Spleen (tissue), 11 donors: ENCODE measurements around the gene MYEOV. TPM values are rescaled to one million over a fixed set of nuclear protein-coding genes. Genes with fewer than 3 reads are reported as not detected.

ENCODE experiments used
- DNase-seq: peaks from one replicate; pipeline ENCODE4 v3.0.0-alpha.2; 2020
- H3K27ac ChIP-seq, 8 donors: fragments of 200-600 bp; sonication (generic) in 7 of 8; 1 replicate in 4 of 8; 2 replicates in 4 of 8; pipeline versions ENCODE4 v1.5.0 to v1.8.0; 2016 to 2021; ENCODE audit warnings: inconsistent platforms in 4 of 8, mild to moderate bottlenecking in 4 of 8, moderate library complexity in 1 of 8
- H3K27me3 ChIP-seq, 7 donors: fragments of 200-600 bp; sonication (generic) in 6 of 7; replicated peaks in 1 of 7; 1 replicate in 4 of 7; 2 replicates in 3 of 7; pipeline versions ENCODE4 v1.5.0 to v1.8.0; 2016 to 2021; ENCODE audit warnings: inconsistent platforms in 3 of 7, mild to moderate bottlenecking in 1 of 7
- H3K36me3 ChIP-seq, 6 donors: fragments of 200-600 bp; sonication (generic) in 5 of 6; 1 replicate in 4 of 6; 2 replicates in 2 of 6; pipeline versions ENCODE4 v1.5.0 to v1.8.0; 2016 to 2021; ENCODE audit warnings: inconsistent platforms in 2 of 6
- H3K4me1 ChIP-seq, 6 donors: fragments of 200-600 bp; sonication (generic) in 5 of 6; 1 replicate in 3 of 6; 2 replicates in 3 of 6; pipeline versions ENCODE4 v1.5.0 to v1.8.0; 2016 to 2021; ENCODE audit warnings: inconsistent platforms in 3 of 6
- H3K4me3 ChIP-seq, 8 donors: fragments of 200-600 bp; sonication (generic) in 7 of 8; 1 replicate in 4 of 8; 2 replicates in 4 of 8; pipeline versions ENCODE4 v1.5.0 to v1.8.0; 2016 to 2021; ENCODE audit warnings: inconsistent platforms in 4 of 8, mild to moderate bottlenecking in 4 of 8, moderate library complexity in 2 of 8
- H3K9me3 ChIP-seq, 8 donors: fragments of 200-600 bp; sonication (generic) in 7 of 8; 1 replicate in 4 of 8; 2 replicates in 4 of 8; pipeline versions ENCODE4 v1.5.0 to v1.8.0; 2016 to 2021; ENCODE audit warnings: inconsistent platforms in 4 of 8
- CTCF ChIP-seq, 11 experiments: fragments of 200-600 bp in 7 of 11; fragments of 450-650 bp in 4 of 11; sonication (generic) in 4 of 11; IDR thresholded peaks in 8 of 11; conservative IDR thresholded peaks in 3 of 11; 1 replicate in 7 of 11; 2 replicates in 4 of 11; pipeline versions ENCODE4 v1.4.0 to v1.8.0; 2016 to 2021; ENCODE audit warnings: antibody characterized with exemption in 11 of 11, inconsistent platforms in 4 of 11, mild to moderate bottlenecking in 1 of 11
- POLR2A ChIP-seq, 3 donors: fragments of 450-650 bp; IDR thresholded peaks; one replicate each; pipeline ENCODE4 v1.5.1; 2017; ENCODE audit warnings: antibody characterized with exemption in 3 of 3, mild to moderate bottlenecking in 1 of 3
- POLR2AphosphoS5 ChIP-seq, 3 donors: sonication (generic); formaldehyde crosslinking; IDR thresholded peaks; one replicate each; pipeline ENCODE4 v1.5.1; 2017; ENCODE audit warnings: antibody characterized with exemption in 3 of 3
- WGBS, 5 donors: extraction: QIAGEN DNeasy Blood & Tissue Kit in 3 of 5; methylation state at CpG; one replicate each; pipeline versions ENCODE4 v1.1.5 to v1.1.7; 2013 to 2018; 5-methylcytosine and 5-hydroxymethylcytosine counted together
- intact Hi-C: fragments of 100-400 bp; cut with DNase I; formaldehyde crosslinking; loops from one replicate; pipeline ENCODE4 v1.15.0; 2023; ENCODE audit warnings: low total_unique reads
- polyA plus RNA-seq, 3 donors: library from polyadenylated mRNA; stranded (reverse); fragments of 200-250 nt; gene quantifications; one replicate each; pipeline ENCODE4 v1.2.1, GENCODE V29; 2013
- total RNA-seq, 7 donors: library from RNA; depleted of rRNA in 3 of 7; stranded (reverse); fragments of >200 nt in 3 of 7; fragmentation: NEBNext Ultra II Directional in 4 of 7; extraction: Animal tissue kit (Norgen Biotek cat#: 25700) in 4 of 7; gene quantifications; one replicate each; pipeline versions ENCODE4 v1.1.0 to v1.2.1, GENCODE V29; 2016 to 2021
- donor health status: healthy with polysubstance abuse.
- donor health status: DM: no; HTN: no; CAD: no; lungs with moderate emphysema.
- donor health status: DM: no; HTN: no; CAD: no.
- donor health status: Bipolar disorder and iron deficiency.
- donor health status: healthy.
- donor health status: DM: no; HTN: no; CAD: no.
- donor health status: DM: yes; HTN: yes; CAD: no.

Gene MYEOV
- total and polyA plus RNA-seq, 10 donors: 0.06 to 1.4 (median 0.47) TPM; not detected in 2

GRCh38 chr11:69269926-69270697 lies 23.8 kb upstream of the MYEOV start:
- no peaks in the 10 kb centered on the region for H3K9me3 ChIP-seq
- no peaks in the 10 kb centered on the region for H3K36me3 ChIP-seq
- no peak overlapping the region for H3K27ac ChIP-seq
- peak; percentile 64 for DNase-seq
- no peak for TF ChIP-seq POLR2A (IDR thresholded peaks at IDR 0.05)
- TF ChIP-seq POLR2AphosphoS5 (IDR thresholded peaks at IDR 0.05): no peak
- no peak for TF ChIP-seq CTCF (IDR thresholded peaks at IDR 0.05 in 8 of 11, conservative IDR thresholded peaks at IDR 0.05 in 3 of 11)
- H3K4me1 ChIP-seq: peaks cover 0 to 18% (median 4%) of the 10 kb centered on the region in 6 donors
- intact Hi-C loops: no loop called here
- no peaks in the 10 kb centered on the region for H3K27me3 ChIP-seq
- WGBS, 5 donors: 91 to 95% (median 93%) methylated on average over 18 to 21 of the region's 21 CpGs
- no peak overlapping the region for H3K4me3 ChIP-seq

- H3K4me3 ChIP-seq: no peak overlapping the region
- peaks cover 0 to 18% (median 4%) of the 10 kb centered on the region in 6 donors for H3K4me1 ChIP-seq
- no peak overlapping the region for H3K27ac ChIP-seq
- no peaks in the 10 kb centered on the region for H3K9me3 ChIP-seq
- no peak for DNase-seq
- no peaks in the 10 kb centered on the region for H3K27me3 ChIP-seq
- intact Hi-C loops: no loop called here
- no peaks in the 10 kb centered on the region for H3K36me3 ChIP-seq
- WGBS, 5 donors: 83 to 95% (median 89%) methylated on average over 7 of the region's 7 CpGs
- TF ChIP-seq POLR2A (IDR thresholded peaks at IDR 0.05): no peak
- TF ChIP-seq CTCF (IDR thresholded peaks at IDR 0.05 in 8 of 11, conservative IDR thresholded peaks at IDR 0.05 in 3 of 11): no peak
- no peak for TF ChIP-seq POLR2AphosphoS5 (IDR thresholded peaks at IDR 0.05)
Measured at GRCh38 chr11:69270941-69271340, 23.0 kb upstream of the MYEOV start.

- no peak for DNase-seq
- Histone ChIP-seq H3K4me3 (no peak overlapping the region), H3K4me1 (peaks cover 0 to 18% (median 6%) of the 10 kb centered on the region in 6 donors), H3K9me3 (no peaks in the 10 kb centered on the region), H3K36me3 (no peaks in the 10 kb centered on the region), H3K27ac (no peak overlapping the region), H3K27me3 (no peaks in the 10 kb centered on the region)
- WGBS, 5 donors: 88 to 97% (median 96%) methylated on average over 3 of the region's 3 CpGs
- no peak for TF ChIP-seq POLR2AphosphoS5 (IDR thresholded peaks at IDR 0.05)
- no peak for TF ChIP-seq CTCF (IDR thresholded peaks at IDR 0.05 in 8 of 11, conservative IDR thresholded peaks at IDR 0.05 in 3 of 11)
- TF ChIP-seq POLR2A (IDR thresholded peaks at IDR 0.05): no peak
- intact Hi-C loops: no loop called here
Measured at GRCh38 chr11:69272055-69272454, 21.9 kb upstream of the MYEOV start.

GRCh38 chr11:69272831-69273485 lies 21.0 kb upstream of the MYEOV start:
- peak; percentile 54 for DNase-seq
- TF ChIP-seq POLR2AphosphoS5 (IDR thresholded peaks at IDR 0.05) (no peak), CTCF (IDR thresholded peaks at IDR 0.05 in 8 of 11, conservative IDR thresholded peaks at IDR 0.05 in 3 of 11) (no peak), POLR2A (IDR thresholded peaks at IDR 0.05) (no peak)

More at GRCh38 chr11:69272831-69273485, 21.0 kb upstream of the MYEOV start:
- H3K4me3 ChIP-seq: no peak overlapping the region
- peaks cover 0 to 8% (median 0%) of the 10 kb centered on the region in 7 donors for H3K27me3 ChIP-seq
- H3K27ac ChIP-seq: no peak overlapping the region
- H3K9me3 ChIP-seq: no peaks in the 10 kb centered on the region
- WGBS, 5 donors: 89 to 97% (median 92%) methylated on average over 3 to 18 of the region's 18 CpGs
- intact Hi-C loops: no loop called here
- no peaks in the 10 kb centered on the region for H3K36me3 ChIP-seq
- H3K4me1 ChIP-seq: peaks cover 0 to 13% (median 4%) of the 10 kb centered on the region in 6 donors
